Activated naive CD4-positive, alpha-beta T cell (primary cell): ENCODE data around the gene ACTN1.
"Not testable (repeated sequence)": the region's sequence is repeated elsewhere in the genome, so short reads cannot be mapped to it uniquely, and the experiment has no call there.

Source experiments
- DNase-seq, 4 experiments: peaks; one replicate each; lab custom pipeline; 2025; lab: John Stamatoyannopoulos, UW

The ACTN1 gene

GRCh38 chr14:68986926-68987652 is 8.0 kb upstream of the ACTN1 start:
- no peak for DNase-seq

DNA sequence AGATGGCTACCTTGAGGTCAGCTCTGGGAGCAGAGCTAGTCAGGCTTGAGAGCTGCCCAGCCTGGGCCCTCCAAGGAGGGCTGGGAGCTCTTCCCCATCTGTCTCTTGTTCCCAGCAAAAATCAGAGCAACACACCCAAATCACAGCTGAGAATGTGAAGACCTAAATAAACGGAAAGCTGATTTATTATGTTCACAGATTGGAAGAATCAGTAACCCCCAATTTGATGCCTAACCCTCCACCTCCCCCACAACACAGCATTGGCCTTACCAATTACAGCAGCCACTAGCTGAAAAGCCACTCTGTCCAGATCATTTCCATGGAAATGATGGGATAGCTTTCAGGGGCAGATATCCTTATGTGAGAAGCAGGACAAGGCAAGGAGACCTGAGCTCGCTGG is 7.1 kb upstream of the ACTN1 start:
- no peak for DNase-seq

GRCh38 chr14:68984686-68985085 is 5.6 kb upstream of the ACTN1 start:
- no peak for DNase-seq

DNA sequence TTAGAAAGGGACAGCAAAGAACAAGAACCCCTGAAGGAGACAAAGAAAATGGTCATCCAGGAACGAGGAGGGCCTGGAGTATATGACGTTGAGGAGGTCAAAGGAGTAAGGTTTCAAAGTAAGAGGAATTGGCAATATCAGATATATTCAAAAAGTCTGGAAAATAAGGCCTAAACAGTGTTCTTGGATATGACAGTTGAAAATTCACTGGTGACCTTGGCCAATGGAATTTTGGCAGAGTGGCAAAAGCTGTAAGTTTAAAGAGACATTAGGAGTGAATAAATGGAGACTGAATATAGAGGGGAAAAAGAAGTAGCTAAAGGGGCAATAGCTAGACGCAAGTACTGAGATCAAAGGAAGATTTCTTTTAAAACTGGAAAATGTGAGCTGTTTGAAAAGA is 4.1 kb upstream of the ACTN1 start:
- DNase-seq = no peak

GRCh38 chr14:68982581-68982980 is 3.5 kb upstream of the ACTN1 start:
- no peak for DNase-seq

GRCh38 chr14:68981539-68981976 is 2.5 kb upstream of the ACTN1 start:
- no peak for DNase-seq

DNA sequence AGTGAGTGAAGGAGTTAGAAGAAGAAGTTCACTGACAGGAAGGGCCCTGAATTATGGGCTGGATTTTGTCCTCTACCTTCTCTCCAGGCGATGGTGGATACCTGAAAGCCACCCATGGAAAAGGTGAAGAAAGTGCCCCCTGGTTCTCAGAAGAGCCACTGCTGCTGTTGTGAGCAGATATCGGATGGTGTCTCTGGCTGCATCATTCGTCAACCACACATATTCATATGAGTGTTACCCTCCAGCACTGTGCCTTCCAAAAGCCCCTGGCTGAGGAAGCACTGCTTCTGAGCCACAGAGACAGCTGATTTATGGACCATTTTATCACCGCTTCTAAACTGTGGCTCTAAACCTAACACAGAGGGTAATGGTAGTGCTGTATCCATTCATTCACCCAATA is 2.0 kb upstream of the ACTN1 start:
- DNase-seq = no peak

DNA sequence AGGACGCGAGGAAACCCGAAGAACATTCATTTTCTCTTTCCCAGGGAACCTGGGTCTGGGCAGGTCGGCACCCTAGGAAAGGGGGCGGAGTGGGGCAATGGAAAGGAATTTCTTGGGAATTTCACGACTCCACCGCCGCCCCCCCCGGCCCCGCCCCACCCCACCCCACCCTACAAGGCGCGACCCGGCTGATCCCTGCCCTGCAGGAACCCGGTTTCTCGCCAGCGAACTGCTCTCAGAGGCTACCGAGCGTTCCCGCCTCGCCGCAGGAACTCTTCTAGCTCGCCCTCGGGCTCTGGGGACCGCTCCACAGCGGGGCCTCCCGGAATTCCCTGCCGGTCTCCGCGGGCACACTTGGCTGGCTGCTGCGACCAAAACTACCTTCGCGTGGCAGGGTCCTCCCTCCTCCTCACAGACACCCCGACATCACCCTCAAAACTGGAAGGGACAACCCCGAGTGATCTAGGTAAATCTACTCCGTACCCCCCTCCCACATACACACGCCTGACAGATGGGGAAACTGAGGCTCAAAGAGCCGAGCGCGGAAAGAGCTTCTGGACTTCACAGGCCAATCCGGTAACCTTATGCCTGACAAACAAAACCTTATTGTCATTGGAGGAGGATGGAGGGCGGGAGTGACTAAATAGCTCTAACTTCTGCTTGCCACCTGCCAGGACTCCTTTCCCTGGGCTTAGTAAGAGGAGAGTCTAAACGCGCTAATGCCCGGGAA is 785 bp upstream of the ACTN1 start:
- DNase-seq = no peak

GRCh38 chr14:68978172-68978911 is 760 bp downstream of the ACTN1 start:
- DNase-seq = peak in 2 of 4 experiments; percentile 31 to 46

DNA sequence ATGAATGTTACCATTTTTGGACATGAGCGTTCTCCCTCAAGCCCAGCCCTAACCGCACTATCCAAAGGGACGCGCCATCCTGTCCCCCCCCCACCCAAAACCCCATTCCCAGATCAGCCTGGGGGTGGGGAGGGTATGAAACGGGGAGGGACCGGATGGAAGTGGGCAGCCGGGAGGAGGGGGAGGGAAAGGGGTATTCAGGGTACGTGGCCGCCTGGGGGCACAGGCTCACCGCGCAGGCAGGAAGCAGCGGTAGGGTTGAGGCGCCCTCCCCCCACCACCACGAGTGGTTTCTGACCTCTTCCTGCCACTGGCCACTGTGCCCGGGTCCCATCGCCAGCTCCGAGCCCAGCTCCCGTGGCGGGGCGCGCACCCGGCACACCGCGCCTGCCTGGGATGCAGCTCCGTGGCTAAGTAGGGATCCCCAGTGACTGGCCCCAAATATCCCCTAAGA is 1.4 kb downstream of the ACTN1 start:
- DNase-seq = peak in 2 of 4 experiments; percentile 25 to 50

DNA sequence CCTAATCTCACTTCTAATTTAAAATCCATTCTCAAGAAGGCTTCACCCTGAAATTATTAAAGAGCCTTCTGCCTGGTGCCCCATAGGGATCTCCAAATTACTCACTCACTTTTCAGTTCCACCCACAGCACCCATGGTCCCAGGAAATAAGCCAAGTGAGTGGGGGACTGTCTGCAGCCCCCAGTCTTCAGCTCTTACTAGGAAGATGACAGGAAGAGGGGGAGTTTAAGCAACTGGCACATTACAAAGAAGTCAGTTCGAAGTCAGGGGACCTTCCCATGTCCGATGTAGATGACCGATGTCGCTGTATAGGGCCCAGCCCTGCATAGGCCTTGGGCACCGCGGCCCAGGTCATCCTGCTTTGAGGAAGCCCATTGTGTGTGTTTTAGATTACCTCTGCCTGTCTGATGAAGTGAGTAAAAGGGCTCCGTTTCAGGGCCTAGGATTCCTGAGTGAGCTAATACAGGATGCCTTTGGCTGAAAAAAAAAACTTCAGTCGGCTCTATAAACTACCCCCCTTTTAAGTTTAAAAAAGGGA is 1.9 kb downstream of the ACTN1 start:
- DNase-seq = no peak

- DNase-seq = no peak
Observed at GRCh38 chr14:68976160-68977067, 2.7 kb downstream of the ACTN1 start.

GRCh38 chr14:68975667-68976066 is 3.4 kb downstream of the ACTN1 start:
- no peak for DNase-seq

- DNase-seq = no peak
Observed at GRCh38 chr14:68974759-68975347, 4.2 kb downstream of the ACTN1 start.

GRCh38 chr14:68973639-68974038 is 5.5 kb downstream of the ACTN1 start:
- no peak for DNase-seq

DNA sequence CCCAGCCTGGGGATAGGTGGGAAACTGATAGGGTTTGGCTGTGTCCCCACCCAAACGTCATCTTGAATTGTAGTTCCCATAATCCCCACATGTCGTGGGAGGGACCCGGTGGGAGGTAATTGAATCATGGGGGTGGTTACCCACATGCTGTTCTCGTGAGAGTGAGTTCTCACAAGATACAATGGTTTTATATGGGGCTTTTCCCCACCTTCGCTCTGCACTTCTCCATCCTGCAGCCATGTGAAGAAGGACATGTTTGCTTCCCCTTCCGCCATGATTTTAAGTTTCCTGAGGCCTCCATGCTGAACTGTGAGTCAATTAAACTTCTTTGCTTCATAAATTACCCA is 5.9 kb downstream of the ACTN1 start:
- DNase-seq = not testable (repeated sequence)

GRCh38 chr14:68972507-68973218 is 6.4 kb downstream of the ACTN1 start:
- no peak for DNase-seq

GRCh38 chr14:68971411-68972035 is 7.6 kb downstream of the ACTN1 start:
- DNase-seq = no peak

DNA sequence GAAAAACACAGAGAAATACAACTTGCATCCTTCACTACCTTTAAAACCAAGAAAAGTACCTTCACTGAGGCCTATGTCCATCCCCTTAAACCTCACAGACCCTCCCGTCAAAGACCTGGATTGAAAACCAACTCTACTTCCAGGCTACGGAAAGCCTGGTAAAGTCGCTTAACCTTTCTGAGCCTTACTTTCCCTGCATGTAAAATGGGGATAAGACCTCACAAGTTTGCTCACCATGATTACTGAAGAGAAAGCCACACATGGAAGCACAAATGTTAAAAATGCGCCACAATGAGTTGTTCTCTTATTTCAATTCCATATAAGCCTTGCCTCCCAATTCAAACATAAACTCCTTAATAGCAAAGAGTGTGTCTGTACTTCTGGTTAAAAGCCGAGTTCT is 8.4 kb downstream of the ACTN1 start:
- no peak for DNase-seq

DNA sequence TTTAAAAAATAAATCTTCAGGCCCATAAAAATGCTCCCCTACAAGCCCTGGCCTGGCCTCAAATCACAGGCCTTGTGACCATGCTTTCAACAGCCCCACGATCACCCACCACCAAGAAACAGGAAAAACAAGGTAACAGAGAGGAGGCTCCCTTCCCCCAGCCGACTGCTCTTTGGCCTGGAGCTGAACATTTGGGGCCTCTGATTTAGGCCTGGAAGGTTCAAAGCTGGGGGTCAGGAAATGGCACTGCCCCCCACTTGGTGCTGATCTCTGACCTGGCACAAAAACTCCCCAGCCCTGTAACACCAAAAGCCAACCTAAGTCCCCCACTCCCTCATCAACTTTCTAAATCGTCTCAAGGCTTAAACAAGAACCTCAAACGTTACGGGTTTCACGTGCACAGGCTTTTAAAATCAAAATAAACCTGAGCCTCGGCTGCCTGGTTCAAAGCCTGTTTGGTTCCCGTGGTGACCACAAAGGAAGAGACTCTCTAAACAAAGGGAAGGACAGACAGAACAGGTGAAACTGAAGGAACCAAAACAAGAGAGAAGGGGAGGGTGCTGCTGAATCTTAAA is 9.0 kb downstream of the ACTN1 start:
- peak in 2 of 4 experiments; percentile 27 to 32 for DNase-seq
